Measurements from ENCODE around the gene TPCN2.

- TF ChIP-seq POLR2AphosphoS5 (IDR thresholded peaks at IDR 0.05) (no peak), CTCF (IDR thresholded peaks at IDR 0.05) (no peak), POLR2A (IDR thresholded peaks at IDR 0.05) (no peak)
These were observed 6.5 kb downstream of the TPCN2 start for GRCh38 chr11:69055212-69055586.
